SK-N-SH (cell line): Measurements from ENCODE around the gene ERI3.

Source experiments
- CHD2 ChIP-seq: fragments of 150-350 bp; IDR thresholded peaks from 2 replicates; pipeline ENCODE4 v1.6.1; 2018; ENCODE audit warnings: low read length; ENCODE audit not compliant: partially characterized antibody
- EP300 ChIP-seq, 2 experiments: IDR thresholded peaks; 2 replicates each; pipeline versions ENCODE4 v1.4.0 to v1.6.1; 2012; ENCODE audit warnings: borderline replicate concordance in 1 of 2, low read depth in 1 of 2, low read length in 1 of 2
- EZH2phosphoT487 ChIP-seq: fragments of 200-600 bp; sonication (generic); IDR thresholded peaks from 2 replicates; pipeline ENCODE4 v1.6.1; 2017; ENCODE audit warnings: low read depth, mixed run types, mild to moderate bottlenecking, antibody characterized with exemption, moderate library complexity, borderline replicate concordance
- FOXJ3 ChIP-seq: sonication (generic); formaldehyde crosslinking; IDR thresholded peaks from 2 replicates; pipeline ENCODE4 v1.5.1; 2020; ENCODE audit warnings: mild to moderate bottlenecking, missing genetic modification reagents
- GABPA ChIP-seq: IDR thresholded peaks from 2 replicates; pipeline ENCODE4 v1.4.0; 2012; ENCODE audit warnings: low read depth, mild to moderate bottlenecking
- GATA2 ChIP-seq: sonication (generic); formaldehyde crosslinking; IDR thresholded peaks from 2 replicates; pipeline ENCODE4 v1.5.0; 2020; ENCODE audit warnings: mild to moderate bottlenecking, missing genetic modification reagents
- POLR2AphosphoS5 ChIP-seq: IDR thresholded peaks from 2 replicates; pipeline ENCODE4 v1.6.1; 2012; ENCODE audit warnings: low read depth, low read length
- REST ChIP-seq: IDR thresholded peaks from 2 replicates; pipeline ENCODE4 v1.6.1; 2012; ENCODE audit warnings: mild to moderate bottlenecking, low read depth, low read length, moderate library complexity
- USF1 ChIP-seq: IDR thresholded peaks from 2 replicates; pipeline ENCODE4 v1.4.0; 2012; ENCODE audit warnings: low read depth, borderline replicate concordance
- ZBTB33 ChIP-seq: IDR thresholded peaks from 2 replicates; pipeline ENCODE4 v1.4.0; 2012; ENCODE audit warnings: low read depth, borderline replicate concordance
- TF ChIP-seq, protein P1 (sequence below): fragments of 200-600 bp; sonication (generic); IDR thresholded peaks from 2 replicates; pipeline ENCODE4 v1.6.1; 2017; ENCODE audit warnings: antibody characterized with exemption, mild to moderate bottlenecking, moderate library complexity
- TF ChIP-seq, protein P2 (sequence below): IDR thresholded peaks from 2 replicates; pipeline ENCODE4 v1.4.0; 2012; ENCODE audit warnings: low read depth
- TF ChIP-seq, protein P3 (sequence below): IDR thresholded peaks from 2 replicates; pipeline ENCODE4; 2012
- TF ChIP-seq, protein P4 (sequence below): fragments of 150-350 bp; IDR thresholded peaks from 2 replicates; pipeline ENCODE4 v1.6.1; 2017; ENCODE audit warnings: antibody characterized with exemption, low read length, low read depth, borderline replicate concordance

GRCh38 chr1:44389437-44389836 is 34.4 kb upstream of the ERI3 start:
- TF ChIP-seq, protein P1, sequence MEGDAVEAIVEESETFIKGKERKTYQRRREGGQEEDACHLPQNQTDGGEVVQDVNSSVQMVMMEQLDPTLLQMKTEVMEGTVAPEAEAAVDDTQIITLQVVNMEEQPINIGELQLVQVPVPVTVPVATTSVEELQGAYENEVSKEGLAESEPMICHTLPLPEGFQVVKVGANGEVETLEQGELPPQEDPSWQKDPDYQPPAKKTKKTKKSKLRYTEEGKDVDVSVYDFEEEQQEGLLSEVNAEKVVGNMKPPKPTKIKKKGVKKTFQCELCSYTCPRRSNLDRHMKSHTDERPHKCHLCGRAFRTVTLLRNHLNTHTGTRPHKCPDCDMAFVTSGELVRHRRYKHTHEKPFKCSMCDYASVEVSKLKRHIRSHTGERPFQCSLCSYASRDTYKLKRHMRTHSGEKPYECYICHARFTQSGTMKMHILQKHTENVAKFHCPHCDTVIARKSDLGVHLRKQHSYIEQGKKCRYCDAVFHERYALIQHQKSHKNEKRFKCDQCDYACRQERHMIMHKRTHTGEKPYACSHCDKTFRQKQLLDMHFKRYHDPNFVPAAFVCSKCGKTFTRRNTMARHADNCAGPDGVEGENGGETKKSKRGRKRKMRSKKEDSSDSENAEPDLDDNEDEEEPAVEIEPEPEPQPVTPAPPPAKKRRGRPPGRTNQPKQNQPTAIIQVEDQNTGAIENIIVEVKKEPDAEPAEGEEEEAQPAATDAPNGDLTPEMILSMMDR = no peak
- TF ChIP-seq EP300 (IDR thresholded peaks at IDR 0.05; ENCODE audit: borderline replicate concordance in 1 of 2, low read depth in 1 of 2, low read length in 1 of 2) (no peak), POLR2AphosphoS5 (no peak), GATA2 (CRISPR knock-in tag) (no peak), ZBTB33 (no peak), CHD2 (no peak), REST (no peak), EZH2phosphoT487 (no peak), GABPA (no peak), USF1 (no peak), FOXJ3 (CRISPR knock-in tag) (no peak)
- TF ChIP-seq, protein P2, sequence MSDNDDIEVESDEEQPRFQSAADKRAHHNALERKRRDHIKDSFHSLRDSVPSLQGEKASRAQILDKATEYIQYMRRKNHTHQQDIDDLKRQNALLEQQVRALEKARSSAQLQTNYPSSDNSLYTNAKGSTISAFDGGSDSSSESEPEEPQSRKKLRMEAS = no peak
- TF ChIP-seq, protein P3, sequence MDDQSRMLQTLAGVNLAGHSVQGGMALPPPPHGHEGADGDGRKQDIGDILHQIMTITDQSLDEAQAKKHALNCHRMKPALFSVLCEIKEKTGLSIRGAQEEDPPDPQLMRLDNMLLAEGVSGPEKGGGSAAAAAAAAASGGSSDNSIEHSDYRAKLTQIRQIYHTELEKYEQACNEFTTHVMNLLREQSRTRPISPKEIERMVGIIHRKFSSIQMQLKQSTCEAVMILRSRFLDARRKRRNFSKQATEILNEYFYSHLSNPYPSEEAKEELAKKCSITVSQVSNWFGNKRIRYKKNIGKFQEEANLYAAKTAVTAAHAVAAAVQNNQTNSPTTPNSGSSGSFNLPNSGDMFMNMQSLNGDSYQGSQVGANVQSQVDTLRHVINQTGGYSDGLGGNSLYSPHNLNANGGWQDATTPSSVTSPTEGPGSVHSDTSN = no peak
- TF ChIP-seq, protein P4, sequence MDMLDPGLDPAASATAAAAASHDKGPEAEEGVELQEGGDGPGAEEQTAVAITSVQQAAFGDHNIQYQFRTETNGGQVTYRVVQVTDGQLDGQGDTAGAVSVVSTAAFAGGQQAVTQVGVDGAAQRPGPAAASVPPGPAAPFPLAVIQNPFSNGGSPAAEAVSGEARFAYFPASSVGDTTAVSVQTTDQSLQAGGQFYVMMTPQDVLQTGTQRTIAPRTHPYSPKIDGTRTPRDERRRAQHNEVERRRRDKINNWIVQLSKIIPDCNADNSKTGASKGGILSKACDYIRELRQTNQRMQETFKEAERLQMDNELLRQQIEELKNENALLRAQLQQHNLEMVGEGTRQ = no peak
